Fibroblast of skin of abdomen (primary cell): Measurements from ENCODE around the gene DDN. TPM values are rescaled to one million over a fixed set of nuclear protein-coding genes. Genes with fewer than 3 reads are reported as not detected.
A peak's percentile ranks its signal among the peaks of the same experiment; 100 is the strongest.

Experiments
- DNase-seq: peaks from one replicate; pipeline ENCODE4 v3.0.0-alpha.2; 2013
- polyA plus RNA-seq, 2 experiments: library from polyadenylated mRNA; unstranded; fragments of 120-200 nt; gene quantifications; one replicate each; pipeline ENCODE4 v1.2.1, GENCODE V29; 2013; ENCODE audit not compliant: insufficient read length in 2 of 2

The DDN gene
- 0.46 TPM for polyA plus RNA-seq (2013, experiment 1 of 2; ENCODE audit: insufficient read length)
- 0.35 TPM for polyA plus RNA-seq (2013, experiment 2 of 2; ENCODE audit: insufficient read length)

- DNase-seq, result peak; percentile 50
Measured at GRCh38 chr12:48999371-49000131, at the start of gene DDN. TSS of gene DDN (minus strand) at chr12:48999375. CDS start at chr12:48999287, 88 bp downstream.

- DNase-seq, result no peak
Measured at GRCh38 chr12:49048953-49049352, 49.8 kb upstream of the DDN start.

GRCh38 chr12:49046129-49046895 is 47.1 kb upstream of the DDN start:
- no peak for DNase-seq

- DNase-seq, result no peak
Measured at GRCh38 chr12:49044660-49045059, 45.5 kb upstream of the DDN start.

- peak; percentile 41 for DNase-seq
Measured at GRCh38 chr12:49043856-49044258, 44.7 kb upstream of the DDN start.

- no peak for DNase-seq
Measured at GRCh38 chr12:49043241-49043640, 44.1 kb upstream of the DDN start.

GRCh38 chr12:49041881-49042484 is 42.8 kb upstream of the DDN start:
- no peak for DNase-seq

- DNase-seq, result no peak
Measured at GRCh38 chr12:49041036-49041880, 42.1 kb upstream of the DDN start.

- no peak for DNase-seq
Measured at GRCh38 chr12:49040364-49040855, 41.2 kb upstream of the DDN start.

GRCh38 chr12:49039421-49040363 is 40.5 kb upstream of the DDN start:
- no peak for DNase-seq

GRCh38 chr12:49038291-49038955 is 39.2 kb upstream of the DDN start:
- no peak for DNase-seq

GRCh38 chr12:49037947-49038237 is 38.7 kb upstream of the DDN start:
- no peak for DNase-seq

- no peak for DNase-seq
Measured at GRCh38 chr12:49037111-49037946, 38.2 kb upstream of the DDN start.

GRCh38 chr12:49036029-49036428 is 36.9 kb upstream of the DDN start:
- DNase-seq, result no peak

GRCh38 chr12:49034286-49034622 is 35.1 kb upstream of the DDN start:
- DNase-seq, result no peak

- no peak for DNase-seq
Measured at GRCh38 chr12:49033611-49034285, 34.6 kb upstream of the DDN start.

- no peak for DNase-seq
Measured at GRCh38 chr12:49032679-49033447, 33.7 kb upstream of the DDN start.

GRCh38 chr12:49032276-49032675 is 33.1 kb upstream of the DDN start:
- DNase-seq, result no peak
